GM12878 (cell line): ENCODE measurements around the gene TSHZ2. TPM values are rescaled to one million over a fixed set of nuclear protein-coding genes. Genes with fewer than 3 reads are reported as not detected.

ENCODE experiments used
- ATAC-seq: fragments of 200-7000 bp; cut with Tn5 transposase; 3 replicates; pipeline ENCODE4 v1.9.1; 2020; ENCODE audit warnings: mild to moderate bottlenecking, moderate library complexity
- BruUV-seq: library from RNA; stranded (reverse); fragments of 400-500 nt; replicated peaks from 2 replicates; lab custom pipeline; 2021; lab: Mats Ljungman, UMichigan
- CTCF ChIA-PET: fragments of 300-600 bp; sonication (Branson Sonifier 250); formaldehyde crosslinking; extraction: SDS; loops from one replicate; lab custom pipeline; 2021; ENCODE audit warnings: inconsistent platforms; lab: Yijun Ruan, JAX
- POLR2A ChIA-PET: fragments of 350-600 bp; formaldehyde crosslinking; extraction: SDS; loops from one replicate; lab custom pipeline; 2021; ENCODE audit warnings: inconsistent platforms; lab: Charles Lee
- RAD21 ChIA-PET: fragments of 300-600 bp; sonication (Branson Sonifier 250); formaldehyde crosslinking; loops from one replicate; lab custom pipeline; 2023; ENCODE audit warnings: antibody characterized with exemption; ENCODE audit not compliant: unreplicated experiment; lab: Charles Lee
- SMC1A ChIA-PET: fragments of 300-600 bp; sonication (Branson Sonifier 250); formaldehyde crosslinking; loops from one replicate; lab custom pipeline; 2023; ENCODE audit not compliant: unreplicated experiment, uncharacterized antibody; lab: Charles Lee
- DNase-seq: peaks from one replicate; pipeline ENCODE4 v3.0.0-alpha.2; 2011; ENCODE audit warnings: low read depth, low spot score
- FAIRE-seq: peaks from 3 replicates; lab custom pipeline; 2011; peaks lifted over from hg19 to GRCh38; lab: Jason Lieb, UNC
- H2AFZ ChIP-seq: 2 replicates; pipeline ENCODE4 v1.6.0; 2011; ENCODE audit warnings: low read depth, low read length, control low read depth; ENCODE audit not compliant: control insufficient read depth
- H3K27ac ChIP-seq: 2 replicates; pipeline ENCODE4 v1.5.1; 2011; ENCODE audit warnings: control low read depth; ENCODE audit not compliant: control insufficient read depth, insufficient read depth
- H3K27me3 ChIP-seq, 2 experiments: replicated peaks in 1 of 2; 2 replicates each; pipeline versions ENCODE4 v1.6.0 to v1.6.1; 2011; ENCODE audit warnings: low read length in 1 of 2; ENCODE audit not compliant: control insufficient read depth in 2 of 2, insufficient read depth in 2 of 2
- H3K36me3 ChIP-seq, 2 experiments: 2 replicates each; pipeline ENCODE4 v1.5.1; 2011; ENCODE audit warnings: low read length in 1 of 2; ENCODE audit not compliant: control insufficient read depth in 2 of 2, insufficient read depth in 2 of 2
- H3K4me1 ChIP-seq: 2 replicates; pipeline ENCODE4 v1.6.1; 2011; ENCODE audit warnings: mild to moderate bottlenecking, low read length, moderate library complexity, mixed read lengths; ENCODE audit not compliant: control insufficient read depth, insufficient read depth
- H3K4me2 ChIP-seq: 2 replicates; pipeline ENCODE4 v1.6.0; 2011; ENCODE audit warnings: control low read depth; ENCODE audit not compliant: control insufficient read depth, insufficient read depth
- H3K4me3 ChIP-seq: fragments of 200-600 bp; sonication (generic); 2 replicates; pipeline ENCODE4 v1.5.1; 2016
- H3K79me2 ChIP-seq: 2 replicates; pipeline ENCODE4 v1.6.0; 2011; ENCODE audit warnings: low read length; ENCODE audit not compliant: control insufficient read depth, insufficient read depth
- H3K9ac ChIP-seq: 2 replicates; pipeline ENCODE4 v1.8.0; 2011; ENCODE audit warnings: low read length, control low read depth, mixed read lengths; ENCODE audit not compliant: control insufficient read depth, insufficient read depth
- H3K9me3 ChIP-seq: replicated peaks from 3 replicates; pipeline ENCODE4 v1.5.1; 2011; ENCODE audit warnings: mild to moderate bottlenecking, low read length; ENCODE audit not compliant: control insufficient read depth, insufficient read depth
- H4K20me1 ChIP-seq: 2 replicates; pipeline ENCODE4 v1.6.0; 2011; ENCODE audit not compliant: control insufficient read depth, insufficient read depth
- ATF7 ChIP-seq: fragments of 450-650 bp; IDR thresholded peaks from 2 replicates; pipeline ENCODE4 v1.6.1; 2016; ENCODE audit warnings: low read depth, mild to moderate bottlenecking
- BMI1 ChIP-seq: fragments of 450-650 bp; IDR thresholded peaks from 2 replicates; pipeline ENCODE4 v1.6.1; 2016; ENCODE audit warnings: mild to moderate bottlenecking, moderate library complexity, borderline replicate concordance
- HDAC2 ChIP-seq: fragments of 200-600 bp; sonication (generic); IDR thresholded peaks from 2 replicates; pipeline ENCODE4 v1.6.1; 2017
- MTA2 ChIP-seq: fragments of 450-650 bp; IDR thresholded peaks from 2 replicates; pipeline ENCODE4 v1.6.1; 2016; ENCODE audit warnings: low read depth, mild to moderate bottlenecking, moderate library complexity
- MYB ChIP-seq: fragments of 150-350 bp; IDR thresholded peaks from 2 replicates; pipeline ENCODE4 v1.6.1; 2014; ENCODE audit warnings: mild to moderate bottlenecking, low read depth, low read length, borderline replicate concordance
- RBBP5 ChIP-seq: fragments of 200-600 bp; sonication (generic); conservative IDR thresholded peaks from 2 replicates; pipeline ENCODE4 v1.6.1; 2016
- SMC3 ChIP-seq: IDR thresholded peaks from 2 replicates; pipeline ENCODE4 v1.6.1; 2011; ENCODE audit warnings: low read length, improper control_type of control experiment, borderline replicate concordance
- TARDBP ChIP-seq: IDR thresholded peaks from 2 replicates; pipeline ENCODE4 v1.6.1; 2016; ENCODE audit warnings: borderline replicate concordance
- YBX1 ChIP-seq: fragments of 450-650 bp; IDR thresholded peaks from 2 replicates; pipeline ENCODE4 v1.6.1; 2016; ENCODE audit warnings: antibody characterized with exemption
- YY1 ChIP-seq: IDR thresholded peaks from 2 replicates; pipeline ENCODE4 v1.6.1; 2011; ENCODE audit warnings: low read depth, mild to moderate bottlenecking, low read length
- WGBS: methylation state at CpG from one replicate; pipeline ENCODE4 v1.1.6; 2016; ENCODE audit warnings: low lambda C conversion rate; ENCODE audit not compliant: insufficient replicate concordance, insufficient coverage; ENCODE audit errors: missing lambda C conversion rate; 5-methylcytosine and 5-hydroxymethylcytosine counted together
- in situ Hi-C: fragments of 300-500 bp; cut with MboI; formaldehyde crosslinking; loops from 9 replicates; pipeline ENCODE4 v1.14.3; 2018; ENCODE audit warnings: mixed read lengths
- intact Hi-C: fragments of 100-400 bp; cut with micrococcal nuclease; formaldehyde crosslinking; loops from one replicate; pipeline ENCODE4 v1.14.2; 2022; ENCODE audit not compliant: unreplicated experiment
- polyA plus RNA-seq, 11 experiments: library from polyadenylated mRNA; depleted of rRNA in 4 of 11; unstranded in 6 of 11; stranded (reverse) in 5 of 11; fragments of >200 nt; fragmentation: Nextera tagmentation in 4 of 11; fragmentation: Illumina TruSeq in 1 of 11; extraction: Ambion mirVana in 4 of 11; extraction: Trizol in 1 of 11; gene quantifications; 1 replicate in 1 of 11; 2 replicates in 10 of 11; pipeline versions ENCODE4 v1.2.1 to v1.2.3, GENCODE V29; 2011 to 2016; ENCODE audit warnings: inconsistent platforms in 2 of 11, missing spikeins in 2 of 11, low read depth in 1 of 11
- total RNA-seq, 4 experiments: library from RNA; depleted of rRNA in 3 of 4; stranded (reverse); fragments of >200 nt in 3 of 4; fragmentation: Illumina TruSeq in 1 of 4; extraction: Trizol in 1 of 4; gene quantifications; 2 replicates each; pipeline versions ENCODE4 v1.2.1 to v1.2.3, GENCODE V29; 2013 to 2021
- TF ChIP-seq, protein P1 (sequence below): IDR thresholded peaks from 2 replicates; pipeline ENCODE4 v1.6.1; 2011; ENCODE audit warnings: low read depth, low read length, improper control_type of control experiment, borderline replicate concordance

The TSHZ2 gene
- total and polyA plus RNA-seq, 10 of the 15 experiments (the other 5 are each of a cell fraction or from before 2014, with no cell fraction given) = 0.01 to 0.86 (median 0.13) TPM; not detected in 2

DNA sequence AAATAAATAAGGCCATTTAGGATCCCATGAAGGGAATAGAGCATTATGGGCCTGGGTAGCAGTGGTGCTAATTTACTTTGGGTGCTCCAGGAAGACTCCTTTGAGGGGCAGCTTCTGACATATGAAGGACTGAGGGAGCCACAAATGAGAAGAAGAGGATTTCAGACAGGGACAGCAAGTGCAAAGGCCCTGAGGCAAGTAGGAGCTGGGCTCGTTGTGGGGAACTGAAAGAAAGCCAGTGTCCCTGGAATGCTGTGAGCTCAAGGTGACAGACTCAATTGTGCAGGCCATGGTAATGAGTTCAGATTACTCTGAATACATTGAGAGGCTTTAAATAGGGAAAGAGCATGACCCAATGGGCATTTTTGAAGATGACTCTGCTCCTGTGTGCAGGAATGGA, 307.6 kb downstream of the TSHZ2 start:
- Histone ChIP-seq H3K27me3 (peaks cover 3 to 5% of the 10 kb centered on the region in 2 experiments; a peak in 3 of 4 replicates), H3K27ac (no peak overlapping the region), H3K79me2 (no peaks in the 10 kb centered on the region), H3K4me3 (no peak overlapping the region), H3K9me3 (no peaks in the 10 kb centered on the region), H3K9ac (no peak overlapping the region), H3K4me1 (no peaks in the 10 kb centered on the region), H3K4me2 (no peak overlapping the region), H3K36me3 (no peaks in the 10 kb centered on the region), H2AFZ (no peak overlapping the region), H4K20me1 (no peaks in the 10 kb centered on the region)
- ChIA-PET CTCF (no interaction called here), RAD21 (no interaction called here), POLR2A (no interaction called here), SMC1A (no interaction called here)
- 0% methylated on average over 1 of the region's 1 CpG for WGBS
- in situ Hi-C loops (no loop called here), intact Hi-C loops (no loop called here)
- FAIRE-seq (no peak), DNase-seq (no peak), ATAC-seq (no peak)
- BruUV-seq = no TSS peak
- TF ChIP-seq TARDBP = no peak
- no peak for TF ChIP-seq YBX1
- TF ChIP-seq RBBP5 = no peak
- no peak for TF ChIP-seq BMI1
- TF ChIP-seq, protein P1, sequence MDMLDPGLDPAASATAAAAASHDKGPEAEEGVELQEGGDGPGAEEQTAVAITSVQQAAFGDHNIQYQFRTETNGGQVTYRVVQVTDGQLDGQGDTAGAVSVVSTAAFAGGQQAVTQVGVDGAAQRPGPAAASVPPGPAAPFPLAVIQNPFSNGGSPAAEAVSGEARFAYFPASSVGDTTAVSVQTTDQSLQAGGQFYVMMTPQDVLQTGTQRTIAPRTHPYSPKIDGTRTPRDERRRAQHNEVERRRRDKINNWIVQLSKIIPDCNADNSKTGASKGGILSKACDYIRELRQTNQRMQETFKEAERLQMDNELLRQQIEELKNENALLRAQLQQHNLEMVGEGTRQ = no peak
- TF ChIP-seq MYB = no peak
- TF ChIP-seq SMC3 = no peak

DNA sequence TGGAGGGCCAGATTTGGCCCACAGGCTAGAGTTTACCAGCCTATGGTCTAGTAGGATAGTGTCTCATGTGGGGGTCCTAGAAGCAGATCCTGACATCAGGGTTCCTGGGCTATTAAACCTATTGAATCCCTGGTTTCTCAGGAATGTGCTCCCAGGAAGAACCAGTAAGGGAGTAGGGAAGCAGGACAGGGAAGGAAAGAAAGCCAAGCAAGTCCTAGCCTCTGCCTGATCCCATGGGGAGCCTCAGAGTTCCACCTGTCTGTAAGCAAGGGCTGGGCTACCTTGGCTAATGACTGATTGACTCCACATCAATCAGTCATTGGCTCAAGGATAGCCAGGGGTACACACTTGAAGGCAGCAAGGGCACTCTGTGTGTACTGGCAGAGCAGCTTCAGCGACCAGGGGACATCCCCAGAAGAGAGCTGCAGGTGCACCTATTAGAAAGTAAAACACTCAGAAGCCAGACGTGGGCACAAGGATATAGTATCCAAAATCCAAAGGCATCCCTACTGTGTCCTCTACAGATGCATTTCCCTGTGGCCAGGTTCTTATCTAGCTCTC, 309.5 kb downstream of the TSHZ2 start:
- FAIRE-seq = no peak
- intact Hi-C loops = no loop called here

More for the DNA sequence above, 309.5 kb downstream of the TSHZ2 start:
- peaks cover 3 to 5% of the 10 kb centered on the region in 2 experiments; a peak in 3 of 4 replicates for H3K27me3 ChIP-seq
- H3K79me2 ChIP-seq = no peaks in the 10 kb centered on the region
- no peaks in the 10 kb centered on the region for H3K36me3 ChIP-seq
- POLR2A ChIA-PET = no interaction called here
- no peak overlapping the region for H3K4me2 ChIP-seq
- H3K9me3 ChIP-seq = no peaks in the 10 kb centered on the region
- ATAC-seq = no peak
- H3K4me1 ChIP-seq = no peaks in the 10 kb centered on the region
- no peaks in the 10 kb centered on the region for H4K20me1 ChIP-seq
- 0% methylated on average over 2 of the region's 2 CpGs for WGBS
- no peak overlapping the region for H2AFZ ChIP-seq
- in situ Hi-C loops = no loop called here
- H3K9ac ChIP-seq = no peak overlapping the region
- no peak overlapping the region for H3K4me3 ChIP-seq
- RAD21 ChIA-PET = no interaction called here
- H3K27ac ChIP-seq = no peak overlapping the region
- BruUV-seq = no TSS peak
- SMC1A ChIA-PET = no interaction called here
- CTCF ChIA-PET = no interaction called here
- TF ChIP-seq YY1 (no peak), ATF7 (no peak), MTA2 (no peak), TARDBP (no peak), HDAC2 (no peak)
- DNase-seq = no peak
